ENCODE results near the gene R3HDM4. TPM values are rescaled to one million over a fixed set of nuclear protein-coding genes. Genes with fewer than 3 reads are reported as not detected.
A peak's percentile ranks its signal among the peaks of the same experiment; 100 is the strongest.

R3HDM4 gene
- total and polyA plus RNA-seq, 9 of the 15 experiments (the other 6 are each of a cell fraction or from before 2014, with no cell fraction given), result 3.2 to 154 (median 59.0) TPM

DNA sequence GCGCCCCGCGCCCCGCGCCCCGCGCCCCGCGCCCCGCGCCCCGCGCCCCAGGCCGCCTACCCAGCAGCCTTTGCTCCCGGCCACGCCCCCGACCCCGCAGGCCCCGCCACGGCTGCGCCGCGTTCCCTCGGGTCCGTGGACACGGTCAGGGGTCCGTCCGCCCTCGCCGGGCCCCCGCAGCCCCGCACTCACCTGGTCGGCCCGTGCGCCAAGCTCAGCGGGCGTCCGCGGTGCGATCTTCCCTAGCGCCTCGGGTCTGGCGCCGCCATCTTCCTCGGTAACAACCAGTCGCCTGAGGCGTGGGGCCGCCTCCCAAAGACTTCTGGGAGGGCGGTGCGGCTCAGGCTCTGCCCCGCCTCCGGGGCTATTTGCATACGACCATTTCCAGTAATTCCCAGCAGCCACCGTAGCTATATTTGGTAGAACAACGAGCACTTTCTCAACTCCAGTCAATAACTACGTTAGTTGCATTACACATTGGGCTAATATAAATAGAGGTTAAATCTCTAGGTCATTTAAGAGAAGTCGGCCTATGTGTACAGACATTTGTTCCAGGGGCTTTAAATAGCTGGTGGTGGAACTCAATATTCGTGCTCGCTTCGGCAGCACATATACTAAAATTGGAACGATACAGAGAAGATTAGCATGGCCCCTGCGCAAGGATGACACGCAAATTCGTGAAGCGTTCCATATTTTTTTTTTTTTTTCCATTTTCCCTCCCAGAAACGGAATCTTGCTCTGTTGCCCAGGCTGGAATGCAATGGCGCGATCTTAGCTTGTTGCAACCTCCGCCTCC is 19.9 kb downstream of the R3HDM4 start, which contains the start of the genes MED16 and RNU6-9 (continued):
- TF ChIP-seq ZC3H11A (IDR thresholded peaks at IDR 0.05; ENCODE audit: low read depth, low read length) (no peak), ZNF695 (CRISPR knock-in tag; IDR thresholded peaks at IDR 0.05) (no peak), NONO (IDR thresholded peaks at IDR 0.05; ENCODE audit: low read depth in 2 of 2, low read length in 1 of 2) (peak in 1 of 2 experiments; percentile 85; a peak in 3 of 4 replicates), ZNF354B (CRISPR knock-in tag; IDR thresholded peaks at IDR 0.05) (no peak), PCBP2 (IDR thresholded peaks at IDR 0.05; ENCODE audit: low read depth, low read length, poor library complexity, severe bottlenecking) (no peak), LARP7 (IDR thresholded peaks at IDR 0.05) (no peak), SP1 (CRISPR knock-in tag; IDR thresholded peaks at IDR 0.05) (peak; percentile 90), ZBTB11 (CRISPR knock-in tag; IDR thresholded peaks at IDR 0.05) (no peak; a peak in 1 of 6 replicates), LCOR (CRISPR knock-in tag; IDR thresholded peaks at IDR 0.05) (peak; percentile 70; the same call in 1 of the 2 replicates), HIVEP1 (CRISPR knock-in tag; IDR thresholded peaks at IDR 0.05) (no peak), TOE1 (IDR thresholded peaks at IDR 0.05; ENCODE audit: borderline replicate concordance) (no peak), TOE1 (CRISPR knock-in tag; IDR thresholded peaks at IDR 0.05; ENCODE audit: borderline replicate concordance, low read depth) (no peak), MCM2 (IDR thresholded peaks at IDR 0.05; ENCODE audit: low read depth) (no peak), RBM17 (IDR thresholded peaks at IDR 0.05; ENCODE audit: borderline replicate concordance, low read depth, low read length) (no peak), IFI16 (CRISPR knock-in tag; IDR thresholded peaks at IDR 0.05) (no peak), CBX1 (IDR thresholded peaks at IDR 0.05; ENCODE audit: low read depth) (0 out of 2 replicates have a peak, but pooled peaks have one; percentile 28), HDGF (IDR thresholded peaks at IDR 0.05) (no peak), ZBTB17 (CRISPR knock-in tag; IDR thresholded peaks at IDR 0.05) (peak; percentile 38; the same call in 1 of the 2 replicates)
- TF ChIP-seq, protein P1, sequence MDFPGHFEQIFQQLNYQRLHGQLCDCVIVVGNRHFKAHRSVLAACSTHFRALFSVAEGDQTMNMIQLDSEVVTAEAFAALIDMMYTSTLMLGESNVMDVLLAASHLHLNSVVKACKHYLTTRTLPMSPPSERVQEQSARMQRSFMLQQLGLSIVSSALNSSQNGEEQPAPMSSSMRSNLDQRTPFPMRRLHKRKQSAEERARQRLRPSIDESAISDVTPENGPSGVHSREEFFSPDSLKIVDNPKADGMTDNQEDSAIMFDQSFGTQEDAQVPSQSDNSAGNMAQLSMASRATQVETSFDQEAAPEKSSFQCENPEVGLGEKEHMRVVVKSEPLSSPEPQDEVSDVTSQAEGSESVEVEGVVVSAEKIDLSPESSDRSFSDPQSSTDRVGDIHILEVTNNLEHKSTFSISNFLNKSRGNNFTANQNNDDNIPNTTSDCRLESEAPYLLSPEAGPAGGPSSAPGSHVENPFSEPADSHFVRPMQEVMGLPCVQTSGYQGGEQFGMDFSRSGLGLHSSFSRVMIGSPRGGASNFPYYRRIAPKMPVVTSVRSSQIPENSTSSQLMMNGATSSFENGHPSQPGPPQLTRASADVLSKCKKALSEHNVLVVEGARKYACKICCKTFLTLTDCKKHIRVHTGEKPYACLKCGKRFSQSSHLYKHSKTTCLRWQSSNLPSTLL (IDR thresholded peaks at IDR 0.05), result no peak
- TF ChIP-seq, protein P2, sequence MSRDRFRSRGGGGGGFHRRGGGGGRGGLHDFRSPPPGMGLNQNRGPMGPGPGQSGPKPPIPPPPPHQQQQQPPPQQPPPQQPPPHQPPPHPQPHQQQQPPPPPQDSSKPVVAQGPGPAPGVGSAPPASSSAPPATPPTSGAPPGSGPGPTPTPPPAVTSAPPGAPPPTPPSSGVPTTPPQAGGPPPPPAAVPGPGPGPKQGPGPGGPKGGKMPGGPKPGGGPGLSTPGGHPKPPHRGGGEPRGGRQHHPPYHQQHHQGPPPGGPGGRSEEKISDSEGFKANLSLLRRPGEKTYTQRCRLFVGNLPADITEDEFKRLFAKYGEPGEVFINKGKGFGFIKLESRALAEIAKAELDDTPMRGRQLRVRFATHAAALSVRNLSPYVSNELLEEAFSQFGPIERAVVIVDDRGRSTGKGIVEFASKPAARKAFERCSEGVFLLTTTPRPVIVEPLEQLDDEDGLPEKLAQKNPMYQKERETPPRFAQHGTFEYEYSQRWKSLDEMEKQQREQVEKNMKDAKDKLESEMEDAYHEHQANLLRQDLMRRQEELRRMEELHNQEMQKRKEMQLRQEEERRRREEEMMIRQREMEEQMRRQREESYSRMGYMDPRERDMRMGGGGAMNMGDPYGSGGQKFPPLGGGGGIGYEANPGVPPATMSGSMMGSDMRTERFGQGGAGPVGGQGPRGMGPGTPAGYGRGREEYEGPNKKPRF (IDR thresholded peaks at IDR 0.05; ENCODE audit: low read depth, low read length), result no peak

All from K562 (cell line).